GM12801 (cell line): ENCODE measurements around the gene ANKRD23.

Experiments used
- CTCF ChIP-seq: IDR thresholded peaks from one replicate; pipeline ENCODE4 v1.5.1; 2011; ENCODE audit warnings: control low read depth; ENCODE audit not compliant: insufficient read length; ENCODE audit errors: extremely low read depth

ANKRD23 gene

GRCh38 chr2:96826546-96827278 lies 17.1 kb downstream of the ANKRD23 start:
- TF ChIP-seq CTCF: no peak

DNA sequence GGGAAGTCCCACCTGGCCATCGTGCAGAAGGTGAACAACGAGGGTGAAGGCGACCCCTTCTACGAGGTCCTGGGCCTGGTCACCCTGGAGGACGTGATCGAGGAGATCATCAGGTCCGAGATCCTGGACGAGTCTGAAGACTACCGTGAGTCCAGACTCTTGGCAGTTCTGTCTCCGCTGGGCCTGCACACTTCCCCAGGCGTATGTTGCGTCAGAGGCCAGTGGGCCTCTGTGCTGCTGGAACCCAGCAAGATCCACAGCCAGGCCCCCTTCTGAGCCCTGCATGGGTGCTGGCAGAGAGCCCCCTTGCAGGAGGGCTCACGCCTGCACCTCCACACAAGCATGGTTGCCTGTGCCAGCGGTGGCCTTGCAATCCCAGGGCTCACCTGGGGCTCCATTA lies 18.8 kb downstream of the ANKRD23 start:
- no peak for TF ChIP-seq CTCF

- TF ChIP-seq CTCF: no peak
Measured at GRCh38 chr2:96824079-96824870, 19.5 kb downstream of the ANKRD23 start.

GRCh38 chr2:96823198-96823597 lies 20.6 kb downstream of the ANKRD23 start:
- no peak for TF ChIP-seq CTCF

DNA sequence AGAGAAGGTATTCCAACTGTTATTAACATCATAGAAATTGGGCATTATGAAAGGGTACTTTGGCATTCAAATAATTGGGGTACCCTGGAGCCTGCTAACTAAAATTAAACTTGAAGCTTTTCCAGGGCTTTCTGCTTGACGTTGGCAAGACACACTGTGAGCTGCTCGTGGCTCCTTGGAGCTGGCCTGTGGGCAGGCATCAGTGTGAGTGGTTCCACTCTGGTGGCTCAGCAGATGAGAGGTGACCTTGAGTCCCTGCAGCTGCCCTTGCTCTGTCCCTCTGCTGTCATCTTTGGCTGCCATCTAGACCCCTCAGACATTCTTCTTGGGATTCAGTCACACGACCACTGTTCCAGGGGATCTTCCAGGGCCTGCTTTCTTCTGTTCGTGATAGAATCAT lies 21.0 kb downstream of the ANKRD23 start:
- no peak for TF ChIP-seq CTCF

- no peak for TF ChIP-seq CTCF
Measured at GRCh38 chr2:96821113-96821675, 22.6 kb downstream of the ANKRD23 start.

GRCh38 chr2:96819876-96820511 lies 23.8 kb downstream of the ANKRD23 start:
- TF ChIP-seq CTCF: no peak
